Breast epithelium (tissue), 3 donors: Measurements from ENCODE around the gene ASXL2.

Experiments
- CTCF ChIP-seq, 3 donors: fragments of 450-650 bp; IDR thresholded peaks; one replicate each; pipeline ENCODE4 v1.5.1; 2016 to 2017; ENCODE audit warnings: antibody characterized with exemption in 3 of 3, mild to moderate bottlenecking in 3 of 3, moderate library complexity in 3 of 3
- POLR2AphosphoS5 ChIP-seq, 3 donors: sonication (generic); formaldehyde crosslinking; IDR thresholded peaks; one replicate each; pipeline ENCODE4 v1.6.1; 2017; ENCODE audit warnings: antibody characterized with exemption in 3 of 3

- TF ChIP-seq CTCF (IDR thresholded peaks at IDR 0.05): no peak
- TF ChIP-seq POLR2AphosphoS5 (IDR thresholded peaks at IDR 0.05): no peak
These were observed 9.4 kb upstream of the ASXL2 start for GRCh38 chr2:25887624-25888242.
